Fibroblast of the aortic adventitia (primary cell): ENCODE measurements around the gene RBM44. TPM values are rescaled to one million over a fixed set of nuclear protein-coding genes. Genes with fewer than 3 reads are reported as not detected.
"Not testable (repeated sequence)": the region's sequence is repeated elsewhere in the genome, so short reads cannot be mapped to it uniquely, and the experiment has no call there.

Experiments used
- DNase-seq: peaks from one replicate; pipeline ENCODE4 v3.0.0-alpha.2; 2010; ENCODE audit warnings: low read depth
- H3K4me3 ChIP-seq: 2 replicates; pipeline ENCODE4 v1.5.1; 2011; ENCODE audit warnings: low read depth, mild to moderate bottlenecking, control low read depth, low read length, moderate library complexity
- total RNA-seq: library from RNA; depleted of rRNA; stranded (reverse); fragments of >200 nt; gene quantifications from 2 replicates; pipeline ENCODE4 v1.2.3, GENCODE V29; 2012; ENCODE audit warnings: low replicate concordance
- TF ChIP-seq, protein P1 (sequence below): IDR thresholded peaks from 2 replicates; pipeline ENCODE4 v1.5.1; 2011; ENCODE audit warnings: mild to moderate bottlenecking, low read length, control low read depth, inconsistent platforms; ENCODE audit not compliant: insufficient read depth

RBM44 gene
- total RNA-seq, 1 donor, result 0.27 TPM

DNA sequence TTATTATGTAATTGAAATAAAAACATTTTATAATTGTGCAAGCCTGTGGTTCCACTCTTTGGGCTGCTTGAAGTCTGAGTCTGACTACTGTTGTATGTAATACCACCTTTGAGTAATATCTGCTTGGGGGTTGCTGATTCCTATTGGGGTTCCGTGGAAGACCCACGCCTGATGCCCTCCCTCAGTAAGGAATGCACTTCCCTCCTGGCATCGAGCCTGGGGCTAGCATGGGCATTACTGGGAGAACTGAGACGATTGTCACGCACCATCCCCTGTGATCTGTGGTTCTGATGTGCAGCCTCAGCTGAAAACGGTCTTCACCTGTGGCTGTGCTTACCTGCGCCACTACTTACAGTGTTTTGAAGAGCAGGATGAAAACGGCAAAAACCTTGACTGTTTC lies 32.7 kb upstream of the RBM44 start:
- DNase-seq, result no peak
- TF ChIP-seq, protein P1, sequence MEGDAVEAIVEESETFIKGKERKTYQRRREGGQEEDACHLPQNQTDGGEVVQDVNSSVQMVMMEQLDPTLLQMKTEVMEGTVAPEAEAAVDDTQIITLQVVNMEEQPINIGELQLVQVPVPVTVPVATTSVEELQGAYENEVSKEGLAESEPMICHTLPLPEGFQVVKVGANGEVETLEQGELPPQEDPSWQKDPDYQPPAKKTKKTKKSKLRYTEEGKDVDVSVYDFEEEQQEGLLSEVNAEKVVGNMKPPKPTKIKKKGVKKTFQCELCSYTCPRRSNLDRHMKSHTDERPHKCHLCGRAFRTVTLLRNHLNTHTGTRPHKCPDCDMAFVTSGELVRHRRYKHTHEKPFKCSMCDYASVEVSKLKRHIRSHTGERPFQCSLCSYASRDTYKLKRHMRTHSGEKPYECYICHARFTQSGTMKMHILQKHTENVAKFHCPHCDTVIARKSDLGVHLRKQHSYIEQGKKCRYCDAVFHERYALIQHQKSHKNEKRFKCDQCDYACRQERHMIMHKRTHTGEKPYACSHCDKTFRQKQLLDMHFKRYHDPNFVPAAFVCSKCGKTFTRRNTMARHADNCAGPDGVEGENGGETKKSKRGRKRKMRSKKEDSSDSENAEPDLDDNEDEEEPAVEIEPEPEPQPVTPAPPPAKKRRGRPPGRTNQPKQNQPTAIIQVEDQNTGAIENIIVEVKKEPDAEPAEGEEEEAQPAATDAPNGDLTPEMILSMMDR, result no peak
- no peak overlapping the region for H3K4me3 ChIP-seq

DNA sequence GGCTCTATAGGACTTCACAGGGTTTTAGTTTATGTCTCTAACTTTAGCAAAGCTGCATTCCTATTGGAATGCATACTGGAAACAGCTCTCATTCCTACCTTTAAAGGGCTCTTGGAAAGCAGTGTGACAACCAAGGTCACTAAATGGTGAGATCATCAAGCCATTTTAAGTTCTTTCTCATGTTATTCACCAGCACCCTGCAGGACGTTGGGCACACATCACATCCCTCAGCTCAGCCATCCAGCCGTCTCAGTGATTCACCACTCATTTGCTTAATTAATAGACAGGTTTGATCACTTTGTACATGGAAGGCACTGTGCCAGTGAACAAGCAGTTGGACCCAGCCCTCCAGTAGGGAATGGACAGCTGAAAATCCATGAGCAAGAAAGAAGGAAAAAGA lies 32.2 kb upstream of the RBM44 start:
- DNase-seq, result no peak
- TF ChIP-seq, protein P1, result no peak
- no peak overlapping the region for H3K4me3 ChIP-seq

DNA sequence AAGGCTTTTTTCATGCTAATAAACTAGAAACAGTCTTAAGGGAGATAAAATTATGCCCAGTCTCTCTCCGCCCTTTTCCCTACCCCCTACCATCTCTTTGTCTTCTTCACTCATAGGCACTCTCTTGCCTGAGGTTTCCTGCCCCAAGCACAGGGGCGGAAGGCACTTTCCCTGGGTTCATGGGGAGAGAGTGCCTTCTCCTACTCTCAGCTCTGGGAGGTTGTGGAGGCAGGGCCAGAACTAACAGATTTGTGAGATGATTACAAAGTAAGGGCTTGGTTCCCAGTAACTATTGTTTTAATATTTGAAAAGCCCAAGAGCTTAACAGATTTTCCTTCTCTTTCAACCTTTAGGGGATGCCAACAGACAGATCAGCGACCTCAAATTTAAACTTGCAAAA lies 26.1 kb upstream of the RBM44 start:
- TF ChIP-seq, protein P1, result no peak
- H3K4me3 ChIP-seq, result no peak overlapping the region
- DNase-seq, result peak; percentile 15

DNA sequence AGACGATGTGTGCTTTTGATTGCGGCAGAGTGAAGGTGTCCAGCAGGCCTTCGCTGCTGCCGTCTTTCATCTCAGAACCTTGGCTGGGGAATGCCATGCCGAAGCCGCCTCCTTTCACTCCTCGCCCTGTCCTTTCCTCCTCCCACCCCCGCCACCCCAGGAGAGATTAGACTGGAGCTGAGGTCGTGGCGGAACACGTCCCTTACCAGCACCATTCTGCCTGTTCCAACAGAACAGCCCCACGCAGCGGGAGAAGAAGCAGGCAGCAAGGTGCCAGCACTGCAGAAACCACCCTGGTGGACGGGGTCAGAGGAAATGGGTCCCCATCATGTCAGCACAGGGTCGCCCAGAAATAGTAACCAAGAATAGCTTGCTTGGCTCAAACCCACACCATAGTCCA lies 24.8 kb upstream of the RBM44 start:
- DNase-seq, result no peak
- TF ChIP-seq, protein P1, result no peak
- H3K4me3 ChIP-seq, result no peak overlapping the region

DNA sequence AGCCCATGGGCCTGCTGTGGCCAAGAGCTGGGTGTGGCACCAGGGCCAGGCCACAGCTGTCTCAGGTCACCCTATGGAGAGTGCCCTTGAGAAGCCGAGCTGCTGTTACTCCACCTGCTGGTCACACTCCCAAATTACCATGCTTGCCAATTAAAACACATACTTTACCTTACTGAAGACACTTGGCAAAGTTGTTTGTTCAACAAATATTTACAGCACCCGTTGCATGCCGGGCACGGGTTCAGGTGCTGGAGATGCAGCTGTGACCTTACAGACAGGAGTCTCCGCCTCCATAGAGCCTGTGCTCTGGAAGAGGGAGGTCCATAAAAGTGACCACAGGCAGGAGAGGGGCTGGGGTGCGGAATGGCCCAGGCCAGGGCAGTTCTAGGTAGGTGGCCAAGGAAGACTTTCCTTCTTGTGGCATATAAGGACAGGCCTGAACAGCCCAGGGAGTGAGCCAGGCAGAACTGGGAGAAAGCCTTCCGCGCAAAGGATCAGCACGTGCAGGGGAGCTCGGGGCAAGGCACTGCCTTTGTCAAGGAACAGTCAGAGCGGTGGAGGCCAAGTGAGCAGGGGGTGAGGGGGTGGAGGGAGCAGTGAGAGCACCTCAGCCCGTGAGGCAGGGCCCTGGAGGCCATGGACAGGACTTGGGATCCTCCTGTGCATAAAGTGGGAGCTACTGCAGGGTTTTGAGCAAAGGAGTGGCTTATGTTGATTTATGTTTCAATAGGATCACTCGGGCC lies 23.6 kb upstream of the RBM44 start:
- peak; percentile 56 for DNase-seq
- TF ChIP-seq, protein P1, result peak; percentile 67
- H3K4me3 ChIP-seq, result no peak overlapping the region

DNA sequence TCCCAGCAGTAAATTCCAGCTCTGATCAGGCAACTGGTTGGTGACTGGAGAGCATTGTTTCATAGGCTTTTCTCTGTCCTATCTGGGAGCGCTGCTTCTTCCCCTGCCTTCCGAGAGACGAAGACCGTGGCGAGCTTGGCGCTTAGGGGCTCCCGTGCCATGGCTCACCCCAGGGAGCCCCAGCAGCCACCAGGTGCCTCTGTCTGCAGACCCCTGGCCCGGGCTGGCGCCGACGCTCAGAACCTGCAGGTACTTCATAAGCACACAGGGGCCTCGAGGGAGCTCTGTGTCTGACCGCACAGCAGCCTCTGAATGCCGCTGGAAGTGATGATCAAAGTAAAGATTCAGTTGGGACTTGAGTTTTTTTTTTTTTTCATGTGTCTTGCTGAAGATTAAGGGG lies 19.1 kb upstream of the RBM44 start:
- H3K4me3 ChIP-seq, result no peak overlapping the region
- TF ChIP-seq, protein P1, result no peak
- no peak for DNase-seq

DNA sequence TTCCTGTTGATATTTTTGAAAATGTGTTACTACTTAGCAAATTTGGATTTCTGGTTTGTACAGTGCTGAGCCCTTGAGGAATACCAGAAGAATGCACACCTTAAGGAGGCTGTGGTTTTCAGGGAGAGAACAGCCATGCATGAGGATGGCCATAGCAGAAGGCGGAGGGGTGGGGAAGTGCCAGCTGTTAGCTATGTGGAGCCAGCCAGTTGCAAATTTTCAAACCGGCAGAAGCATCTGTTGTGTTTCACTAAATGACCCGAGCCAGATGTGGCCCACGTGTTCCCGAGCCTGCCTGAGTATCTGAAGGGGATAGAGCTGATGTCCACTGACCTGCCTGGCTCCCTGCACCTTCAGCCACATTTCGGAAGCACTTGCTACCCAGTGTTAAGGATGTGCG lies 16.4 kb upstream of the RBM44 start:
- no peak for DNase-seq
- no peak overlapping the region for H3K4me3 ChIP-seq
- TF ChIP-seq, protein P1, result no peak

DNA sequence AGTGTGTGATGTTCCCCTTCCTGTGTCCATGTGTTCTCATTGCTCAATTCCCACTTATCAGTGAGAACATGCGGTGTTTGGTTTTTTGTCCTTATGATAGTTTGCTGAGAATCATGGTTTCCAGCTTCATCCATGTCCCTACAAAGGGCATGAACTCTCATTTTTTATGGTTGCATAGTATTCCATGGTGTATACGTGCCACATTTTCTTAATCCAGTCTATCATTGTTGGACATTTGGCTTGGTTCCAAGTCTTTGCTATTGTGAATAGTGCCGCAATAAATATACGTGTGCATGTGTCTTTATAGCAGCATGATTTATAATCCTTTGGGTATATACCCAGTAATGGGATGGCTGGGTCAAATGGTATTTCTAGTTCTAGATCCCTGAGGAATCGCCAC lies 14.9 kb upstream of the RBM44 start:
- not testable (repeated sequence) for H3K4me3 ChIP-seq, DNase-seq
